UCSD-AML1 (cell line): ENCODE measurements around the gene GCHFR.

Experiments
- DNase-seq: peaks from one replicate; lab custom pipeline; 2025; ENCODE audit not compliant: unreplicated experiment; lab: John Stamatoyannopoulos, UW

Gene GCHFR

GRCh38 chr15:40754883-40755811, 8.7 kb upstream of the GCHFR start, which contains the start of gene RMDN3:
RMDN3 (minus strand) TSS chr15:40755254; CDS start chr15:40754783, 471 bp downstream.
- peak; percentile 94 for DNase-seq

- DNase-seq: no peak
Observed at GRCh38 chr15:40755812-40756208, 8.1 kb upstream of the GCHFR start.

GRCh38 chr15:40756938-40757337, 6.9 kb upstream of the GCHFR start:
- DNase-seq: no peak

DNA sequence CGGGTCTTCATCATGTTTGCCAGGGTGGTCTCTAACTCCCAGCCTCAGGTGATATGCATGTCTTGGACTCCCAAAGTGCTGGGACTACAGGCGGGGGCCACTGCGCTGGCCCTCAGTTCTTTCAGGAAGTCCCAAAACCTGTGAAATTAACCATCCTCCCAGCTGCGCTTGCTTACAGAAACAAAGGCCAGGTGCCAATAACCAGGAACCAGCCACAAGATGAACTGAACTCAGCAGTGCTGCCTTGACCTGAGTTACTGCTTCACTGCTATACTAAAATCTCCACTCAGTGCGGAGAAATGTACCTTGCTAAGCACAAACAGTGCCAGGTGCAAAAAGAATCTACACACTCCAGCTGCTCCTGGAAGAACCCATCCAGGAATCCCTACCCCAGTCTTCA, 3.9 kb upstream of the GCHFR start:
- DNase-seq: no peak

- no peak for DNase-seq
Observed at GRCh38 chr15:40762919-40763800, 708 bp upstream of the GCHFR start.

DNA sequence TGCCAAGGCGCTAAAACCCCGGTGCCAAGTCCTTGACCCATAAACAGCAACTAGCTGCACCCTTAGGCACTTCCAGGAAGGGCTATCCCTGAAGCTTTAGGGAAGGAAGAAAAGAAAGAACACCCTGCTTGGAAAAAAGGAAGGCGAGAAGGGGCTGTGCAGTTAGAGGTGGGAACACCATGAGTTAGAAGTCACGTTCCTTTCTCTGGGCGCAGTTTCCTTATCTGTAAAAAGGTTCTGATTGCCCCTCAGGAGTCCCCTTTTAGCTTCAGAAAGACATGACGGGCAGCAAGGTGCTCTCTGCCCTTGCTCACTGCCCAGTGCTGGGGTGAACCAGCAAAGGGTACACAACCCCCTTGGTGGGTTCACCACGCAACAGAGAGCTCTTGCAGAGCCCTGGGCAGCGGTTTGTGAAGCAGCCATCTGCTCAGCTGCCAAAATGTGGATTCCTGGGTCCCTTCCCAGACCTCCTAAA, 798 bp downstream of the GCHFR start:
- no peak for DNase-seq

DNA sequence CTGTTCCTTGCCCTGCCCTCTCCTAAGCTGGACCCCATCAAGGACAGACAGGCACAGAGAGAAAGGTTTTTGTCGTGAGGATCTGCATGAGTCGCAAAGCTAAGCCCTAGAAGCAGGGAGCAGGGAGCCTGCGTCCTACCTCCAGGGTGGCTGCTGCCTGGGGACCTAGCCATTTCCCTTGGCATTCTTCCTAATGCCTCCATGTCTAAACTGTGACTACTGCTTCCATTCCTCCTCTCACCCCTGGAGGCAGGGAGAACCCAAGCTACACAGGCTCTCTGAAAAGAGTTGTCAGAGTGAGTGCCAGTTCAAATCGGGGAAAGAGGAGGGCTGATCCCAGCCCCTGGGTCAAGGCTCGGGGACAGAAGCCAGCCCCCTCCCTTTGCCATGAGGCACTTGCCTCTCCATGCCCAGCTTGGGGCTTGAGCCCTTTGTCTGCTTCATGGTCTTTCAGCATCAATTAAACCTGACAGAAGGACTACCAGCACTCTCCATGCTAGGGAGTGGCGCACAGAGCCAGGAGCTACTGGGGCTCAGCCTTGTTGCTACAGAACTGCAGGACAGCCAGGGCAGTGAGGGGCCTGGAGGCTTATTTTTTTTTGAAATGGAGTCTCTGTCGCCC, 2.4 kb downstream of the GCHFR start:
- DNase-seq: no peak

DNA sequence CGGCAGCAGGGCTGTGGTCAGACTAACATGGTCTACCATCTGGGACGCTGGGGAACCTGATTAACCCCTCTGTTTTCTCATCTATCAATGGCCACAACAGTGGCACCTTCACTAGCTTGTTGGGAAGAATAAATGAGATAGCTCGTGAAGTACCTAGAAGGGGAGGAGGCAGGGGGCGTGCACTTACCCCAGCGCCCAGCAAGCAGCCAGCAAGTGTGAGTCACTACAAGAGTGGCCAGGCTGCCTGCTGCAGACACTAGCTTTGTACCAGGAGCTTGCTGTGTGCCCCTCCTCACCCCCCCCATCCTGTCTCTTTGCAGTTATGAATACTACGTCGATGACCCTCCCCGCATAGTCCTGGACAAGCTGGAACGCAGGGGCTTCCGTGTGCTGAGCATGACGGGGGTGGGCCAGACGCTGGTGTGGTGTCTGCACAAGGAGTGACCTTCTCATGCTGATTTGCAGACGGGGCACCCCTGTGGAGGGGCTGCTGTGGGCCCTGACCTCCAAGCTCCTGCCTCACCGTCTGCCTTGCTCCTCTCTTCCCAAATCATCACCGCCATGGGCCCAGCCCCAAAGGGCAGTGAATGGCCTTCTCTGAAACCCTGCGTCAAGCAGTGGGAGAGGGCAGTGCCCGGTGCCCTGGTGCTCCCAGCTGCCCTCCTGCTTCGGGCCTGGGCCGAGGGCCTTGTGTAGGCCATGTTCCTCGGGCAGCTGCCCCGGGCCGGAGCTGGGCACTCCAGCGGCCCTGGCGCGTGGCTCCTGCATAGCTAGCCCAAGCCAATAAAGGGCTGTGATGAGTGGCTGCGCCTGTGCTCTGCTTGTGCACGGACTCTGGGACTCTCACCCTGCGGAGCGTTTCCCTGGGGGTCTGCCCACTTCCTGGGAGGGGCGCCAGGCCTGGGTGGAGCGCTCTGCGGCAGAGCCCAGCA, 3.3 kb downstream of the GCHFR start:
- DNase-seq: no peak

GRCh38 chr15:40767838-40768500, 4.1 kb downstream of the GCHFR start:
- no peak for DNase-seq

GRCh38 chr15:40768521-40769273, 4.8 kb downstream of the GCHFR start:
- no peak for DNase-seq

DNA sequence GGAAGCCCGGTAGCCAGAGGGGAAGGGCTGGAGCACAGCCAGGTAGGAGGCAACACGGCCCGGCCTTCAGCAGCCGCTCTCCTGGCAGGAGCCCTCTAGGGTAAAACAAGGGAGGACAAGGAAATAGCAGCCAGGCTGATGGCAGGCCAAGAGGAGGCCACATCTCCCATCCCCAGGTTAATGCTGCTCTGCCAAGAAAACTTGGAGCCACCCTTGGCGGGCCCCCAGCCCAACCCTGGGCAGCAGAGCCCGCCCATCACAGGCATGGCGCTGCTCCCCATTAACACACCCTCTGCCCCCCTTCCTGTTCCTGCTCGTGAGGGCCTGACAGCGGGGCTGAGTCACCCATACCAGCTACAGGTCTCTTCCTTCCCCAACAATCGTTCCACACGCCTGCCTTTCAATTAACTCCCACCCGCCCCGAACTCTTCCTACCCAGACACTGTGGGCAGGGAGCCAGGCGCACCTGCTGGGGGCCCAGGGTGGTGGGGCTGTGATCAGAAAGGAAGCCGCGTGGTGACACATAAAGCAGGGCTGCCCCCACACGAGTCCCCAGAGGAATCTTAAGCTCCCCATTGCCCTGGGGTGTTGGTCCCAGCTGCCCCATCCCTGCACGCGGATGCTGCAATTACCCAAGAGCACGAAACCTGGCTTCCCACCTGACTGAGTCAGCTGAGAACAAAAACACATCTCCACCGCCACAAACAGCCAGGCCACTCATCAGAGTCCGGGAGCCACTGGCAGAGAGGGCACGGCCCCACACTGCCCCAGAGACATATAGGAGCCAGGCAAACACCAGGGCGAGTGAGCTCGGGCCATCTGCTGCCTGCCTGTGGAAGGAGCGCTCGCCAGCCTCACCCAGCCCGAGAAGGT, 5.6 kb downstream of the GCHFR start, which contains the start of gene C15orf62:
Gene C15orf62, plus strand, starts transcription at position 707 of the 873 bp plus-strand sequence. CDS start 516 bp downstream, outside the sequence.
- peak; percentile 52 for DNase-seq

DNA sequence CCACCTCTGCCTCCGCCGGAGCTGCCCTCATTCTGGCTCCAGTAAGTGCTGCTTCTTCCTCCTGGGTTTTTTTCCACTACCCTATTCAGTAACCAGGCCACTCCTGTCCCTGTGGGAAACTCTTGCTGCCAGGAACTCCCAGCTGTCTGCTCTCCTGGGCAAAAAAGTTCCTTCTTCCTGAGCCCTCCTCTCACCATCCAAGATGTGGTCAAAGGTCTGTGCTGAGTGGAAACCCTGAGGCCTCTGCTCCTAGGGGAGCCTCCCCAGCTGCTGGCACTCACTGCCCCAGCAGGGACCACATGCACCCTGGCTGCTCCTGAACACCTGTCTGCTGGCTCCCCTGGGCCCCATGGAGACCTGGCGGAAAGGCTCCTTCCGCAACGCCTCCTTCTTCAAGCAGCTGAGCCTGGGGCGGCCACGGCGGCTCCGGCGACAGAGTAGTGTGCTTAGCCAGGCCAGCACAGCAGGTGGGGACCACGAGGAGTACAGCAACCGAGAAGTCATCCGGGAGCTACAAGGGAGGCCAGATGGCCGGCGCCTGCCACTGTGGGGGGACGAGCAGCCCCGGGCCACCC, 6.4 kb downstream of the GCHFR start:
- no peak for DNase-seq

- DNase-seq: no peak
Observed at GRCh38 chr15:40771242-40771641, 7.4 kb downstream of the GCHFR start.

DNA sequence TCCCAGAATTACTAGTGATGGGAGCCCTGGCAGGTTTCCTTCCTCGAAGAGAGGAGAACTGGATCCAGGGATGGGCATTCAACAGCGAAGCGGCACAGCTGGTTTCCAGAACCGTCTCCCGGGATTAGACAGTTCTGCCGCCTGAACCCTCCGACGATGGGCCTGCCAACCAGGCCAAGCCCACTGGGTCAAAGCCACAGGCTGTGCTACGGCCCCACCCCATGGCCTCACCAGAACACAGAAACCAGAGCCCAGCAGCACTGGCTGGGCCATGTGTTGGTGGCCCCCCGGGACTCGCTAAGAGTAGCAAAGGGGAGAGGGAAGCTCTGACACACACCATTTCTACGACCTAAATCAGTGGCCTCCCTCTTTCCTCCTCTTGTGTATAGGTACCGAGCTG, 8.1 kb downstream of the GCHFR start:
- DNase-seq: no peak

- DNase-seq: no peak
Observed at GRCh38 chr15:40773496-40773895, 9.6 kb downstream of the GCHFR start.

DNA sequence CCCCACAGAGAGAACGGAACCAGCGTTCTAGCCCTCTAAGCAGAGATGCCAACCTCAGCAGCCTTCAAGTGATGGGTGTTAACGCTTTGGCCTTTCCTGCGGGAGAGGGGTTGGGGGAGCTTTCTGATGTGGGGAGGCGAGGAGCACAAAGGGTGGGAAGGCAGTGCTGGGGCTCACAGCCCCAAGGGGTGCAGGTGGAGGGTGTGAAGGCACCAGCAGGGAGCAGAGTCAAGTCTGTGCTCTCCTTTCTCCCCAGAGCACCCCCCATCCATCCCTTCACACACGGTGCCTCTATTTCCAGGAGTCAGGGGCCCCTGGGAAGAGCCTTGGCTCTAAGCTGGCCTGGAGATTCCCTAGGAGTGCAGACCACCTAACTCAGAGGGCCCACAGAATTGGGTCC, 10.0 kb downstream of the GCHFR start:
- DNase-seq: no peak

DNA sequence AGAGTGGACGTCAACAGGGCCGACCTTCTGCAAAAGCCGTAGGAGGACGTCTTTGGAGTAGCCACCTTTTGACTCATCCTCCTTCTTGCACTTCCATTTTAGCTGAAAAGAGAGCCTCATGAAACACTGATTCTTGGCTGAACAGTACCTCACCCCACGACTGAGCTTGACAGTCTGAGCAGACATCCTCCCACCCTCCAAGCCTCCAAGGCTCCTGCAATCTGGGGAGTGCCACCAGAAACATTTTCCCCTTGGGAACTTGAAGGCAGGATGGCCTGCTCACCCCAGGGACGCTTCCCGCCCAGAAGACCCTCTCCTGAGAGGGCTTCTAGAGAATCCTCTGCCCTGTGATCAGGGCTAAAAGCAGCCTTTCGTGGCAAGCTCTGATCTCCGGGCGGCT, 11.1 kb downstream of the GCHFR start:
- DNase-seq: no peak
